Measurements from ENCODE around the gene AMDHD1. TPM values are rescaled to one million over a fixed set of nuclear protein-coding genes. Genes with fewer than 3 reads are reported as not detected.

The AMDHD1 gene
- total and polyA plus RNA-seq, 2 donors (not counting 3 experiments of a cell fraction or from before 2014, with no cell fraction given), result not detected

DNA sequence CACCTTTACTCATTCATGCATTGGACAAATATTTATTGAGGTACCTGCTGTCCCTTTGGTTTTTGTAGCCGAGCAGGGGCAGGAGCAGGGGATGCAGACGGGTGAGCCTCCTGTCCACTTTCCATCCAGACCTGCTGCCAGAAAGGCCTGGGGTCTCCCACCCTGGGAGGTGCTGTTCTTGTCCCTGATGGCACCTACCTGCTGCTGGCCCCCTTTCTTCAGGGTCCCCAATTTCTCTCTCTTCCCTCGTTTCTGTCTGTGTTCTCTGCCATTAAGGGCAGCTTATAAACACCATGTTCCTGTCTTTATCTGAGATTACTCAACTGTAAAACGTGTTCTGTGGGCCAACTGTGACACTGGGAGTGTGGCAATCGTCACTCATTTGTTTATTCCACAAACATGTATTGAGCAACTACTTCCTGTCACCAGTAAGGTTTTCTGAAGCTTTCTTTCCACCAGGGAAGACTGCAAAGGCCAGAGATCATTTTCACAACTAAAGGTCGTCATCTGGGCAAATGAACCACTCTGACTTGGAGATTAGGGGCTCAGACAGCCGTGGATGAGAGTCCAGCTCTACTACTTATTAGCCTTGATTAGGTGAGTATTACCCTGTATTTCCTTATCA is 53.0 kb downstream of the AMDHD1 start, which contains the start of gene HAL:
Gene HAL (minus strand): TSS at position 311 of the 625 bp plus-strand sequence. CDS start 434 bp downstream, outside the sequence.
- dilution Hi-C loops (cut with MboI; ENCODE audit: extremely low pct_ligation_motif_present, low sequenced_read_pairs) (no loop called here), intact Hi-C loops (cut with micrococcal nuclease) (no loop called here)
- H4K20me1 ChIP-seq (replicated peaks; ENCODE audit: control insufficient read depth, extremely low read depth, insufficient read depth, low read length), result no peaks in the 10 kb centered on the region
- no peak within 1 kb of the TSS for H3K4me3 ChIP-seq (replicated peaks in 1 of 3; ENCODE audit: insufficient read depth in 1 of 3, low read depth in 1 of 3, low read length in 3 of 3)
- H3K4me2 ChIP-seq (ENCODE audit: insufficient read depth, low read length), result no peak within 1 kb of the TSS
- no peak within 1 kb of the TSS for H3K9ac ChIP-seq (replicated peaks; ENCODE audit: extremely low read depth, insufficient read depth, low read length)
- H3K79me2 ChIP-seq (ENCODE audit: control insufficient read depth, insufficient read depth, low read length), result no peaks in the 10 kb centered on the region
- ChIA-PET CTCF (interaction anchor here (0.8 to 4.8 kb wide), 4 partner anchors 14 to 173 kb away, joined by 3 to 126 read pairs (median 5); no protein-coding TSS in a partner anchor), POLR2A (no interaction called here)
- no TSS peak for BruUV-seq (replicated peaks)
- H3K9me3 ChIP-seq (replicated peaks; ENCODE audit: control insufficient read depth, insufficient read depth, low read length), result no peaks in the 10 kb centered on the region
- peaks cover 2 to 3% of the 10 kb centered on the region in 2 experiments for H3K36me3 ChIP-seq (ENCODE audit: control insufficient read depth in 2 of 2, extremely low read depth in 1 of 2, insufficient read depth in 2 of 2, low read length in 2 of 2)
- H3K27ac ChIP-seq (ENCODE audit: insufficient read depth, low read depth, low read length), result no peak within 1 kb of the TSS
- no peak within 1 kb of the TSS for H2AFZ ChIP-seq (ENCODE audit: low read depth, low read length)
- FAIRE-seq, result no peak
- H3K4me1 ChIP-seq (ENCODE audit: control insufficient read depth, extremely low read depth, insufficient read depth, low read length), result no peaks in the 10 kb centered on the region
- TF ChIP-seq GATA2 (IDR thresholded peaks at IDR 0.05; ENCODE audit: insufficient read depth, insufficient read length, low read depth, low read length) (no peak), POLR2AphosphoS5 (IDR thresholded peaks at IDR 0.05; ENCODE audit: insufficient read depth, low read depth, low read length) (no peak), POLR2A (IDR thresholded peaks at IDR 0.05; ENCODE audit: low read depth, low read length) (no peak), JUN (IDR thresholded peaks at IDR 0.05; ENCODE audit: borderline replicate concordance, insufficient read depth, insufficient read length, low read depth) (no peak), EZH2 (IDR thresholded peaks at IDR 0.05; ENCODE audit: borderline replicate concordance, low read depth, low read length, severe bottlenecking) (no peak), MYC (IDR thresholded peaks at IDR 0.05; ENCODE audit: low read depth, low read length) (no peak), FOS (IDR thresholded peaks at IDR 0.05; ENCODE audit: borderline replicate concordance, insufficient read depth, low read length) (no peak)
- TF ChIP-seq, protein P1, sequence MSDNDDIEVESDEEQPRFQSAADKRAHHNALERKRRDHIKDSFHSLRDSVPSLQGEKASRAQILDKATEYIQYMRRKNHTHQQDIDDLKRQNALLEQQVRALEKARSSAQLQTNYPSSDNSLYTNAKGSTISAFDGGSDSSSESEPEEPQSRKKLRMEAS (IDR thresholded peaks at IDR 0.05; ENCODE audit: insufficient read depth, insufficient read length), result no peak
- TF ChIP-seq, protein P2, sequence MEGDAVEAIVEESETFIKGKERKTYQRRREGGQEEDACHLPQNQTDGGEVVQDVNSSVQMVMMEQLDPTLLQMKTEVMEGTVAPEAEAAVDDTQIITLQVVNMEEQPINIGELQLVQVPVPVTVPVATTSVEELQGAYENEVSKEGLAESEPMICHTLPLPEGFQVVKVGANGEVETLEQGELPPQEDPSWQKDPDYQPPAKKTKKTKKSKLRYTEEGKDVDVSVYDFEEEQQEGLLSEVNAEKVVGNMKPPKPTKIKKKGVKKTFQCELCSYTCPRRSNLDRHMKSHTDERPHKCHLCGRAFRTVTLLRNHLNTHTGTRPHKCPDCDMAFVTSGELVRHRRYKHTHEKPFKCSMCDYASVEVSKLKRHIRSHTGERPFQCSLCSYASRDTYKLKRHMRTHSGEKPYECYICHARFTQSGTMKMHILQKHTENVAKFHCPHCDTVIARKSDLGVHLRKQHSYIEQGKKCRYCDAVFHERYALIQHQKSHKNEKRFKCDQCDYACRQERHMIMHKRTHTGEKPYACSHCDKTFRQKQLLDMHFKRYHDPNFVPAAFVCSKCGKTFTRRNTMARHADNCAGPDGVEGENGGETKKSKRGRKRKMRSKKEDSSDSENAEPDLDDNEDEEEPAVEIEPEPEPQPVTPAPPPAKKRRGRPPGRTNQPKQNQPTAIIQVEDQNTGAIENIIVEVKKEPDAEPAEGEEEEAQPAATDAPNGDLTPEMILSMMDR (IDR thresholded peaks at IDR 0.05; ENCODE audit: extremely low read depth in 1 of 2, insufficient read depth in 1 of 2, low read depth in 1 of 2, low read length in 2 of 2), result no peak
- no peak for DNase-seq (ENCODE audit: low read depth, low spot score)
- no peaks in the 10 kb centered on the region for H3K9me1 ChIP-seq (replicated peaks; ENCODE audit: control insufficient read depth, extremely low read depth, insufficient read depth, low read length)
- H3K27me3 ChIP-seq (ENCODE audit: control insufficient read depth in 2 of 2, insufficient read depth in 2 of 2, low read length in 2 of 2), result peaks cover 3 to 11% of the 10 kb centered on the region in 2 experiments
